SKM-1 treated with dmso at 0.1 percent for 144 hours (cell line): ENCODE measurements around the gene UBE3C.

Source experiments
- DNase-seq: peaks from one replicate; lab custom pipeline; 2025; ENCODE audit not compliant: unreplicated experiment; lab: John Stamatoyannopoulos, UW

Gene UBE3C

GRCh38 chr7:157176771-157177170 is 38.0 kb downstream of the UBE3C start:
- no peak for DNase-seq

GRCh38 chr7:157177333-157177982 is 38.7 kb downstream of the UBE3C start:
- no peak for DNase-seq

GRCh38 chr7:157177983-157178381 is 39.3 kb downstream of the UBE3C start:
- DNase-seq: no peak

- no peak for DNase-seq
These were observed 45.1 kb downstream of the UBE3C start for GRCh38 chr7:157183832-157184231.

GRCh38 chr7:157188091-157188665 is 49.5 kb downstream of the UBE3C start:
- no peak for DNase-seq

GRCh38 chr7:157189405-157189804 is 50.7 kb downstream of the UBE3C start:
- DNase-seq: no peak

- no peak for DNase-seq
These were observed 54.1 kb downstream of the UBE3C start for GRCh38 chr7:157192861-157193260.

GRCh38 chr7:157193274-157193673 is 54.5 kb downstream of the UBE3C start:
- DNase-seq: no peak

- DNase-seq: no peak
These were observed 56.2 kb downstream of the UBE3C start for GRCh38 chr7:157194948-157195347.

GRCh38 chr7:157195868-157196267 is 57.1 kb downstream of the UBE3C start:
- no peak for DNase-seq

GRCh38 chr7:157204134-157204533 is 65.4 kb downstream of the UBE3C start:
- no peak for DNase-seq

- DNase-seq: no peak
These were observed 66.7 kb downstream of the UBE3C start for GRCh38 chr7:157205438-157205837.

- no peak for DNase-seq
These were observed 70.1 kb downstream of the UBE3C start for GRCh38 chr7:157208571-157209413.

GRCh38 chr7:157210682-157211081 is 72.0 kb downstream of the UBE3C start:
- DNase-seq: no peak

- DNase-seq: no peak
These were observed 73.0 kb downstream of the UBE3C start for GRCh38 chr7:157211690-157212089.

- no peak for DNase-seq
These were observed 80.4 kb downstream of the UBE3C start for GRCh38 chr7:157219154-157219553.

- DNase-seq: no peak
These were observed 82.3 kb downstream of the UBE3C start for GRCh38 chr7:157220916-157221569.

GRCh38 chr7:157222687-157223086 is 84.0 kb downstream of the UBE3C start:
- no peak for DNase-seq

- DNase-seq: no peak
These were observed 85.9 kb downstream of the UBE3C start for GRCh38 chr7:157224627-157225026.

- no peak for DNase-seq
These were observed 90.2 kb downstream of the UBE3C start for GRCh38 chr7:157228864-157229422.

GRCh38 chr7:157233677-157234076 is 95.0 kb downstream of the UBE3C start:
- DNase-seq: no peak
